Endothelial cell (in vitro differentiated cells): ENCODE results near the gene CYTL1. TPM values are rescaled to one million over a fixed set of nuclear protein-coding genes. Genes with fewer than 3 reads are reported as not detected.

Experiments
- DNase-seq: peaks from one replicate; pipeline ENCODE4 v3.0.0; 2021; ENCODE audit warnings: low spot score
- H3K27ac Mint-ChIP-seq: one replicate; pipeline ENCODE4 v1.8.0; 2021; ENCODE audit warnings: mixed read lengths, inconsistent platforms; ENCODE audit not compliant: unreplicated experiment
- H3K27me3 Mint-ChIP-seq: one replicate; pipeline ENCODE4 v1.8.0; 2021; ENCODE audit warnings: mild to moderate bottlenecking, moderate library complexity, mixed read lengths, inconsistent platforms; ENCODE audit not compliant: unreplicated experiment
- H3K36me3 Mint-ChIP-seq: one replicate; pipeline ENCODE4 v1.8.0; 2021; ENCODE audit warnings: mild to moderate bottlenecking, low read depth, mixed read lengths, inconsistent platforms; ENCODE audit not compliant: unreplicated experiment
- H3K4me1 Mint-ChIP-seq: one replicate; pipeline ENCODE4 v1.8.0; 2021; ENCODE audit warnings: mild to moderate bottlenecking, mixed read lengths, inconsistent platforms; ENCODE audit not compliant: unreplicated experiment
- H3K4me3 Mint-ChIP-seq: one replicate; pipeline ENCODE4 v1.8.0; 2021; ENCODE audit warnings: mild to moderate bottlenecking, mixed read lengths, inconsistent platforms; ENCODE audit not compliant: unreplicated experiment
- H3K9me3 Mint-ChIP-seq: one replicate; pipeline ENCODE4 v1.8.0; 2021; ENCODE audit warnings: mixed read lengths, inconsistent platforms; ENCODE audit not compliant: unreplicated experiment
- CTCF ChIP-seq: fragments of 200-600 bp; sonication (generic); IDR thresholded peaks from one replicate; pipeline ENCODE4 v1.5.0; 2021; ENCODE audit warnings: antibody characterized with exemption; ENCODE audit not compliant: unreplicated experiment
- total RNA-seq: library from RNA; stranded (reverse); fragmentation: NEBNext Ultra II Directional; extraction: Animal tissue kit (Norgen Biotek cat#: 25700); gene quantifications from one replicate; pipeline ENCODE4 v1.2.1, GENCODE V29; 2021; ENCODE audit not compliant: unreplicated experiment

Gene CYTL1
- total RNA-seq, 1 donor from 2014 or later: not detected

- H3K9me3 Mint-ChIP-seq: no peaks in the 10 kb centered on the region
These were observed 22.4 kb upstream of the CYTL1 start for GRCh38 chr4:5041699-5042098.

GRCh38 chr4:5040856-5041620 lies 21.8 kb upstream of the CYTL1 start:
- no peak overlapping the region for H3K27ac Mint-ChIP-seq
- H3K27me3 Mint-ChIP-seq: peaks cover 9% of the 10 kb centered on the region
- no peaks in the 10 kb centered on the region for H3K9me3 Mint-ChIP-seq
- peaks cover 15% of the 10 kb centered on the region for H3K4me1 Mint-ChIP-seq
- H3K36me3 Mint-ChIP-seq: no peaks in the 10 kb centered on the region
- TF ChIP-seq CTCF: no peak
- no peak for DNase-seq
- H3K4me3 Mint-ChIP-seq: no peak overlapping the region

More at GRCh38 chr4:5041699-5042098, 22.4 kb upstream of the CYTL1 start:
- DNase-seq: no peak
- no peak overlapping the region for H3K4me3 Mint-ChIP-seq
- peaks cover 9% of the 10 kb centered on the region for H3K27me3 Mint-ChIP-seq
- H3K36me3 Mint-ChIP-seq: no peaks in the 10 kb centered on the region
- no peak overlapping the region for H3K27ac Mint-ChIP-seq
- no peak for TF ChIP-seq CTCF
- peaks cover 15% of the 10 kb centered on the region for H3K4me1 Mint-ChIP-seq

- no peaks in the 10 kb centered on the region for H3K36me3 Mint-ChIP-seq
- H3K9me3 Mint-ChIP-seq: no peaks in the 10 kb centered on the region
- DNase-seq: no peak
- no peak overlapping the region for H3K27ac Mint-ChIP-seq
- H3K4me1 Mint-ChIP-seq: peaks cover 8% of the 10 kb centered on the region
- no peak overlapping the region for H3K4me3 Mint-ChIP-seq
- peaks cover 4% of the 10 kb centered on the region for H3K27me3 Mint-ChIP-seq
- no peak for TF ChIP-seq CTCF
These were observed 20.5 kb upstream of the CYTL1 start for GRCh38 chr4:5039800-5040199.

- DNase-seq: no peak
These were observed 18.6 kb upstream of the CYTL1 start for GRCh38 chr4:5037553-5038551.

More at GRCh38 chr4:5037553-5038551, 18.6 kb upstream of the CYTL1 start:
- Mint-ChIP-seq H3K4me3 (no peak overlapping the region), H3K4me1 (peaks cover 4% of the 10 kb centered on the region), H3K9me3 (no peaks in the 10 kb centered on the region), H3K36me3 (no peaks in the 10 kb centered on the region), H3K27ac (no peak overlapping the region), H3K27me3 (peaks cover 4% of the 10 kb centered on the region)
- TF ChIP-seq CTCF: no peak
